Activated naive CD8-positive, alpha-beta T cell treated with anti-CD3 and anti-CD28 coated beads, Interleukin-2, amount 10 ng/mL, durations not matched to agents 7 days and 5 days (primary cell): Measurements from ENCODE around the gene MDM4. TPM values are rescaled to one million over a fixed set of nuclear protein-coding genes. Genes with fewer than 3 reads are reported as not detected.

ENCODE experiments used
- ATAC-seq: fragments of 150-1000 bp; cut with Tn5 transposase; one replicate; pipeline ENCODE4 v1.10.0; 2021; ENCODE audit warnings: low read depth, moderate library complexity
- POLR2A ChIA-PET: fragments of 350-600 bp; sonication (Branson Sonifier 250); formaldehyde crosslinking; loops from one replicate; lab custom pipeline; 2021; ENCODE audit warnings: antibody characterized with exemption; lab: Charles Lee
- DNase-seq: peaks from one replicate; pipeline ENCODE4 v3.0.0; 2021
- H3K27ac Mint-ChIP-seq: one replicate; pipeline ENCODE4 v1.8.0; 2022; ENCODE audit warnings: mild to moderate bottlenecking, mixed read lengths
- H3K27me3 Mint-ChIP-seq: one replicate; pipeline ENCODE4 v1.8.0; 2022; ENCODE audit warnings: mild to moderate bottlenecking, moderate library complexity, mixed read lengths
- H3K36me3 Mint-ChIP-seq: one replicate; pipeline ENCODE4 v1.8.0; 2021; ENCODE audit warnings: mild to moderate bottlenecking, mixed read lengths
- H3K4me1 Mint-ChIP-seq: one replicate; pipeline ENCODE4 v1.8.0; 2021; ENCODE audit warnings: mixed read lengths
- H3K4me3 Mint-ChIP-seq: one replicate; pipeline ENCODE4 v1.8.0; 2022; ENCODE audit warnings: mild to moderate bottlenecking, moderate library complexity, mixed read lengths
- H3K9me3 Mint-ChIP-seq: one replicate; pipeline ENCODE4 v1.8.0; 2021; ENCODE audit warnings: mixed read lengths
- total RNA-seq, 2 experiments: library from RNA; stranded (reverse); gene quantifications; one replicate each; pipeline ENCODE4 v1.2.3, GENCODE V29; 2021

Gene MDM4
- total RNA-seq, 2 experiments from 2014 or later = 118 to 143 TPM

- ATAC-seq = no peak
- POLR2A ChIA-PET = no interaction called here
- H3K36me3 Mint-ChIP-seq = no peaks in the 10 kb centered on the region
- peaks cover 3% of the 10 kb centered on the region for H3K27me3 Mint-ChIP-seq
- no peak overlapping the region for H3K4me3 Mint-ChIP-seq
- no peaks in the 10 kb centered on the region for H3K4me1 Mint-ChIP-seq
- no peaks in the 10 kb centered on the region for H3K9me3 Mint-ChIP-seq
- H3K27ac Mint-ChIP-seq = no peak overlapping the region
- DNase-seq = no peak
Observed at GRCh38 chr1:204602111-204602579, 85.9 kb downstream of the MDM4 start.

DNA sequence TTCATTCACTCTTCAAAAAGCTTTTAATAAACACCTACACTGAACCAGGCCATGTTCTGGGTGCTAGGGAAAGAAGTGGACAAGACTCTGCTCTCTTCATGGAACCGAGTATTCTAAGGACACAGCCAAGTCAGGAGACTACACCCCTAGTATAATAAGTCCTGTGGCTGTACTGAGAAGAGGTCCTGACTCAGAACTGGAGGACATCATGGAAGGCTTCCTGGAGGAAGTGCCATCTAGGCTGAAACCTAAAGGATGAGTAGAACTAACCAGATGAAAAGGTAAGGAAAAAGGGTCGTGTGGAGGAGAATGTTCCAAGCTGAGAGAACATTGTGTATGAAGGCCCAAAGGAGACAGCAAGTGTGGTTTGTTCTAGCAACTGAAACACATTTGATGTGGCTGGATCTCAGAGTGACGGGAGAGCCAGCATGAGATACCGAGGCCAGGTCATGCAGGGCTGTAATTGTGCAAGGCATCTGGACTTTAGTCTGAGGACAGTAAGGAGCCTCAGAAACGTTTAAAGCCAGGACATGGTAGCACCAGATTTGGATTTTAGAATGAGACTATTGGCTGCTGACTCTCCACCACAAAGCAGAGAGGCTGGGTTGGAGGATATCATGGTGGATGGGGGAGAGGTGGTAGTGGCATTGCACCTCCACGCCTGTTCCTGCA is 86.8 kb downstream of the MDM4 start:
- POLR2A ChIA-PET = no interaction called here

DNA sequence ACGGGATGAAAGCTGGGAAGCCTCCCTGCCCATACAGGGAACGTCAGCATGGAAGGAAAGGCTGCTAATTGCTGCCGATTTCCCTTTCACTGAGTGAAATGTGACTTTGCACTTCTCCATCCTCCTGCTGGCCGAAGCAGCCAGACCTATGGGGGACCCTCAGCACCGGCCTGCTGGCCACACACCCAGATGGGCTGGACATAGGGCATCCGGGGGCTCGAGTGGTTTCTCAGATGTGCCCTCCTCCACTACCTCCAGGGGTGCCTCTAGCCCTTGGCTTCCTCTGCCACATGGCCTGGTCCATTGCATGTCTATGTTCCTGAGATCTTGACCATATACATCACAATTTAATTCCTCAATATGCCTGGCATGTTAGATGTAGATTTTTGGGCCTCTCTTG is 89.6 kb downstream of the MDM4 start:
- DNase-seq = no peak
- no peak overlapping the region for H3K4me3 Mint-ChIP-seq
- POLR2A ChIA-PET = no interaction called here
- no peaks in the 10 kb centered on the region for H3K4me1 Mint-ChIP-seq
- peaks cover 6% of the 10 kb centered on the region for H3K27me3 Mint-ChIP-seq
- H3K36me3 Mint-ChIP-seq = no peaks in the 10 kb centered on the region
- no peak for ATAC-seq
- H3K27ac Mint-ChIP-seq = no peak overlapping the region
- no peaks in the 10 kb centered on the region for H3K9me3 Mint-ChIP-seq

More for the DNA sequence above, 86.8 kb downstream of the MDM4 start:
- Mint-ChIP-seq H3K36me3 (no peaks in the 10 kb centered on the region), H3K27ac (no peak overlapping the region), H3K27me3 (peaks cover 4% of the 10 kb centered on the region), H3K9me3 (no peaks in the 10 kb centered on the region), H3K4me1 (no peaks in the 10 kb centered on the region), H3K4me3 (no peak overlapping the region)
- no peak for ATAC-seq
- DNase-seq = no peak

Other genes with a start within 250 kb of the MDM4 start
- gene PLEKHA6, start 156.5 kb upstream of the MDM4 start, total RNA-seq = under 1 TPM; 0.77 to 0.97 TPM
- 10 to 100 TPM; 77.5 to 77.8 TPM for gene PPP1R15B, start 104.6 kb upstream of the MDM4 start, total RNA-seq
- 10 to 100 TPM; 37.1 to 41.8 TPM for gene PIK3C2B, start 21.6 kb upstream of the MDM4 start, total RNA-seq
- gene LRRN2, start 169.3 kb downstream of the MDM4 start, total RNA-seq = not detected